OCI-LY7 (cell line): ENCODE measurements around the gene PLEKHH2. TPM values are rescaled to one million over a fixed set of nuclear protein-coding genes. Genes with fewer than 3 reads are reported as not detected.

Experiments
- BruUV-seq: library from RNA; stranded (reverse); fragments of 400-500 nt; replicated peaks from 2 replicates; lab custom pipeline; 2021; lab: Mats Ljungman, UMichigan
- CTCF ChIA-PET: fragments of 300-600 bp; sonication (Branson Sonifier 250); formaldehyde crosslinking; loops from one replicate; lab custom pipeline; 2022; ENCODE audit warnings: antibody characterized with exemption; ENCODE audit not compliant: unreplicated experiment; lab: Charles Lee
- POLR2A ChIA-PET: fragments of 300-600 bp; sonication (Branson Sonifier 250); formaldehyde crosslinking; loops from one replicate; lab custom pipeline; 2022; ENCODE audit warnings: antibody characterized with exemption; lab: Charles Lee
- DNase-seq: peaks from one replicate; pipeline ENCODE4 v3.0.0-alpha.2; 2015; ENCODE audit warnings: low spot score
- H2AFZ ChIP-seq: fragments of 200-600 bp; sonication (generic), shearing (Covaris generic); 2 replicates; pipeline ENCODE4 v1.6.1; 2014; ENCODE audit warnings: mild to moderate bottlenecking, antibody characterized with exemption, low read length, moderate library complexity
- H3K27ac ChIP-seq: fragments of 200-600 bp; sonication (generic); 2 replicates; pipeline ENCODE4 v1.5.1; 2014; ENCODE audit warnings: mixed run types, low read depth, mild to moderate bottlenecking, moderate library complexity, low read length, inconsistent platforms; ENCODE audit not compliant: poor library complexity, severe bottlenecking
- H3K36me3 ChIP-seq: fragments of 200-600 bp; sonication (generic); 2 replicates; pipeline ENCODE4 v1.6.1; 2014; ENCODE audit warnings: mild to moderate bottlenecking, antibody characterized with exemption, low read length, moderate library complexity, mixed read lengths; ENCODE audit not compliant: insufficient read depth
- H3K4me1 ChIP-seq: fragments of 200-600 bp; sonication (generic); 2 replicates; pipeline ENCODE4 v1.5.1; 2014; ENCODE audit warnings: mild to moderate bottlenecking, low read length; ENCODE audit not compliant: insufficient read depth, poor library complexity, severe bottlenecking
- H3K4me2 ChIP-seq: fragments of 200-600 bp; sonication (generic); 2 replicates; pipeline ENCODE4 v1.6.1; 2014; ENCODE audit warnings: mild to moderate bottlenecking, low read length
- H3K4me3 ChIP-seq: fragments of 200-600 bp; sonication (generic); 2 replicates; pipeline ENCODE4 v1.5.1; 2014; ENCODE audit warnings: mild to moderate bottlenecking, low read depth, low read length; ENCODE audit not compliant: poor library complexity, severe bottlenecking
- H3K79me2 ChIP-seq: fragments of 200-600 bp; sonication (generic); 2 replicates; pipeline ENCODE4 v1.6.1; 2016; ENCODE audit warnings: low read depth, mild to moderate bottlenecking, low read length, moderate library complexity, mixed read lengths; ENCODE audit not compliant: insufficient read depth
- H3K9me2 ChIP-seq: fragments of 200-600 bp; sonication (generic); 2 replicates; pipeline ENCODE4 v1.6.1; 2016; ENCODE audit warnings: mild to moderate bottlenecking, low read length, mixed read lengths; ENCODE audit not compliant: insufficient read depth
- H3K9me3 ChIP-seq: fragments of 200-600 bp; sonication (generic); 2 replicates; pipeline ENCODE4 v1.6.1; 2014; ENCODE audit warnings: mild to moderate bottlenecking, mixed run types, low read length, mixed read lengths
- H4K20me1 ChIP-seq: fragments of 200-600 bp; sonication (generic); 2 replicates; pipeline ENCODE4 v1.6.1; 2014; ENCODE audit warnings: mild to moderate bottlenecking, antibody characterized with exemption, low read length, moderate library complexity, mixed read lengths; ENCODE audit not compliant: insufficient read depth
- EZH2phosphoT487 ChIP-seq: fragments of 200-600 bp; sonication (generic); IDR thresholded peaks from 2 replicates; pipeline ENCODE4 v1.6.1; 2018; ENCODE audit warnings: low read depth, borderline replicate concordance, mild to moderate bottlenecking, mixed run types, antibody characterized with exemption, low read length, moderate library complexity, mixed read lengths
- intact Hi-C: fragments of 100-400 bp; cut with micrococcal nuclease; formaldehyde crosslinking; loops from one replicate; pipeline ENCODE4 v1.10.0; 2022; ENCODE audit not compliant: unreplicated experiment
- total RNA-seq, 2 experiments: library from RNA; depleted of rRNA in 1 of 2; stranded (reverse); fragments of >200 nt in 1 of 2; shearing (Covaris generic) in 1 of 2; gene quantifications; 2 replicates each; pipeline ENCODE4 v1.2.3, GENCODE V29; 2014 to 2022
- TF ChIP-seq, protein P1 (sequence below): fragments of 200-600 bp; sonication (generic); conservative IDR thresholded peaks from 2 replicates; pipeline ENCODE4 v1.5.1; 2014; ENCODE audit warnings: mild to moderate bottlenecking, antibody characterized with exemption, low read length, moderate library complexity, mixed read lengths

Gene PLEKHH2
- total RNA-seq, 2 experiments from 2014 or later: 1.5 to 2.6 TPM

DNA sequence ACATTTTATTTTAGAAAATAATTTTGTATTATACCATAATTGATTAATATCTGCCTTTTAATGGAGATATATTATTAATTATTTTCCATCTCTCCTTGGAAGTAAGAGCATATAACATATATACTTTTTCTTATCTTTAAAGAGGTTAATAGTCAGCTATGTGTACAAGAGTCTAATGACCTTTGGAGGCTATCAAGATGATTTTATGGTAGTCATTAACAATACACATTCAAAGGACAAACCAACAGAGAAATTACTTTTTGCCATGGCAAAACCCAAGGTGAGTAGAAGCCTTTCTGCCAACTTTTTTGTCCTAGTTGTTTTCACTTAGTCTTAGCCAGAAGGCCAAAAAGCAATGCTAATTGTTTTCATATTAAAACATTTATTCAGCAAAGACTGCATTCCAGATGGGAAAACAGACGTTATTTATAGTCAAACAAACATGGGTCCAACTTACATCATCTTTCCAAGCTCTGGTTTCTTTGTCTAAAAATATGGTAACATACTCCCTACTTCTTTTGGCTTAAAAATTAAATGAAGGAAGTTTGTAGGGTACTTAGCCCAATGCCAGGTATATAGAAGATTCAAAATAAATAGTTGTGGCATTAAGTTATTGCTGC lies 127.1 kb downstream of the PLEKHH2 start:
- no TSS peak for BruUV-seq
- Histone ChIP-seq H2AFZ (no peak overlapping the region), H3K4me2 (no peak overlapping the region), H3K27ac (no peak overlapping the region), H3K9me3 (no peaks in the 10 kb centered on the region), H3K4me3 (no peak overlapping the region), H3K36me3 (no peaks in the 10 kb centered on the region), H3K9me2 (no peaks in the 10 kb centered on the region), H4K20me1 (no peaks in the 10 kb centered on the region), H3K4me1 (no peaks in the 10 kb centered on the region), H3K79me2 (no peaks in the 10 kb centered on the region)
- DNase-seq: no peak
- CTCF ChIA-PET: no interaction called here
- intact Hi-C loops: no loop called here
- POLR2A ChIA-PET: no interaction called here
- TF ChIP-seq, protein P1, sequence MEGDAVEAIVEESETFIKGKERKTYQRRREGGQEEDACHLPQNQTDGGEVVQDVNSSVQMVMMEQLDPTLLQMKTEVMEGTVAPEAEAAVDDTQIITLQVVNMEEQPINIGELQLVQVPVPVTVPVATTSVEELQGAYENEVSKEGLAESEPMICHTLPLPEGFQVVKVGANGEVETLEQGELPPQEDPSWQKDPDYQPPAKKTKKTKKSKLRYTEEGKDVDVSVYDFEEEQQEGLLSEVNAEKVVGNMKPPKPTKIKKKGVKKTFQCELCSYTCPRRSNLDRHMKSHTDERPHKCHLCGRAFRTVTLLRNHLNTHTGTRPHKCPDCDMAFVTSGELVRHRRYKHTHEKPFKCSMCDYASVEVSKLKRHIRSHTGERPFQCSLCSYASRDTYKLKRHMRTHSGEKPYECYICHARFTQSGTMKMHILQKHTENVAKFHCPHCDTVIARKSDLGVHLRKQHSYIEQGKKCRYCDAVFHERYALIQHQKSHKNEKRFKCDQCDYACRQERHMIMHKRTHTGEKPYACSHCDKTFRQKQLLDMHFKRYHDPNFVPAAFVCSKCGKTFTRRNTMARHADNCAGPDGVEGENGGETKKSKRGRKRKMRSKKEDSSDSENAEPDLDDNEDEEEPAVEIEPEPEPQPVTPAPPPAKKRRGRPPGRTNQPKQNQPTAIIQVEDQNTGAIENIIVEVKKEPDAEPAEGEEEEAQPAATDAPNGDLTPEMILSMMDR: no peak
- TF ChIP-seq EZH2phosphoT487: no peak

DNA sequence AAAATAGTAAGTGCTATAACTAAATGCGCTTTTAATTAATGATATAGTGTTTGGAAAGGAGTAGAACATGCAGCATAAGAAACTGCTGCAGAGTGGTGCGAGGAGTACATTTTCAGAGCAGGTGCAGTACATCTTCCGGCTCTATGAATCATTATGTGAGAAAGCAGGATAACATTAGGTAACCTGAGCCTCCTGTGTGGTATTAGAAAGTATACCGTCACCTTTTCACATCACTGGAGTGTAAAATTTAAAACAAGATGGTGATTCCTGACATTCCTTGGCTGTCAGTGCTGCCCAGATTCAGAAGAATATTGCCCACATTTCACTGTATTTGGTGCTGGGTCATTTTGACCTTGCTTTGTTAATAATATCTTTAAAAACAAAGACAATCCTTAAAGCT lies 128.9 kb downstream of the PLEKHH2 start:
- DNase-seq: no peak
- BruUV-seq: no TSS peak
- CTCF ChIA-PET: no interaction called here

More for the DNA sequence above, 128.9 kb downstream of the PLEKHH2 start:
- intact Hi-C loops: no loop called here
- Histone ChIP-seq H4K20me1 (no peaks in the 10 kb centered on the region), H3K4me2 (no peak overlapping the region), H2AFZ (no peak overlapping the region), H3K79me2 (no peaks in the 10 kb centered on the region), H3K9me3 (no peaks in the 10 kb centered on the region), H3K27ac (no peak overlapping the region), H3K4me3 (no peak overlapping the region), H3K9me2 (no peaks in the 10 kb centered on the region), H3K36me3 (no peaks in the 10 kb centered on the region), H3K4me1 (no peaks in the 10 kb centered on the region)
- POLR2A ChIA-PET: no interaction called here
- TF ChIP-seq, protein P1: no peak
- TF ChIP-seq EZH2phosphoT487: no peak
